Memory B cell (primary cell): ENCODE measurements around the gene NEUROD2.

Experiments used
- ATAC-seq: fragments of 150-1000 bp; cut with Tn5 transposase; 2 replicates; pipeline ENCODE4 v1.10.0; 2021; ENCODE audit warnings: low read depth, mild to moderate bottlenecking, moderate library complexity
- DNase-seq, 2 donors: peaks; one replicate each; pipeline ENCODE4 v3.0.0; 2022; ENCODE audit warnings: low spot score in 2 of 2
- H3K27ac Mint-ChIP-seq: one replicate; pipeline ENCODE4 v1.8.0; 2022; ENCODE audit warnings: mild to moderate bottlenecking, moderate library complexity, mixed read lengths
- H3K27me3 Mint-ChIP-seq: one replicate; pipeline ENCODE4 v1.8.0; 2022; ENCODE audit warnings: mixed read lengths
- H3K36me3 Mint-ChIP-seq: one replicate; pipeline ENCODE4 v1.8.0; 2022; ENCODE audit warnings: mild to moderate bottlenecking, mixed read lengths
- H3K4me1 Mint-ChIP-seq: one replicate; pipeline ENCODE4 v1.8.0; 2022; ENCODE audit warnings: mixed read lengths
- H3K4me3 Mint-ChIP-seq: one replicate; pipeline ENCODE4 v1.8.0; 2022; ENCODE audit warnings: mild to moderate bottlenecking, moderate library complexity, mixed read lengths
- H3K9me3 Mint-ChIP-seq: one replicate; pipeline ENCODE4 v1.8.0; 2022; ENCODE audit warnings: mixed read lengths

NEUROD2 gene

GRCh38 chr17:39640591-39641031 lies 32.9 kb upstream of the NEUROD2 start:
- Mint-ChIP-seq H3K4me3 (no peak overlapping the region), H3K4me1 (peaks cover 42% of the 10 kb centered on the region)
- ATAC-seq: no peak

GRCh38 chr17:39639566-39640458 lies 32.1 kb upstream of the NEUROD2 start:
- Mint-ChIP-seq H3K27me3 (no peaks in the 10 kb centered on the region), H3K36me3 (no peaks in the 10 kb centered on the region), H3K9me3 (no peaks in the 10 kb centered on the region), H3K4me3 (no peak overlapping the region), H3K27ac (no peak overlapping the region), H3K4me1 (peaks cover 40% of the 10 kb centered on the region)
- DNase-seq (no peak), ATAC-seq (no peak)

More at GRCh38 chr17:39640591-39641031, 32.9 kb upstream of the NEUROD2 start:
- DNase-seq: no peak
- Mint-ChIP-seq H3K27me3 (no peaks in the 10 kb centered on the region), H3K27ac (no peak overlapping the region), H3K9me3 (no peaks in the 10 kb centered on the region), H3K36me3 (no peaks in the 10 kb centered on the region)

GRCh38 chr17:39639043-39639442 lies 31.3 kb upstream of the NEUROD2 start:
- Mint-ChIP-seq H3K9me3 (no peaks in the 10 kb centered on the region), H3K27me3 (no peaks in the 10 kb centered on the region), H3K4me3 (no peak overlapping the region), H3K36me3 (no peaks in the 10 kb centered on the region), H3K4me1 (peaks cover 40% of the 10 kb centered on the region), H3K27ac (no peak overlapping the region)
- no peak for DNase-seq
- ATAC-seq: no peak

- Mint-ChIP-seq H3K4me1 (peaks cover 43% of the 10 kb centered on the region), H3K27ac (peak overlapping the region; percentile 53), H3K9me3 (no peaks in the 10 kb centered on the region), H3K27me3 (no peaks in the 10 kb centered on the region), H3K36me3 (no peaks in the 10 kb centered on the region), H3K4me3 (peak overlapping the region; percentile 86)
- ATAC-seq (no peak), DNase-seq (no peak)
These were observed 30.6 kb upstream of the NEUROD2 start for GRCh38 chr17:39638317-39638716.

GRCh38 chr17:39636927-39637736 lies 29.4 kb upstream of the NEUROD2 start, which contains the start of gene STARD3:
Gene STARD3 (plus strand): TSS chr17:39637144. CDS start chr17:39653532, 16,388 bp downstream.
- Mint-ChIP-seq H3K9me3 (no peaks in the 10 kb centered on the region), H3K27me3 (no peaks in the 10 kb centered on the region), H3K4me1 (peaks cover 37% of the 10 kb centered on the region), H3K36me3 (no peaks in the 10 kb centered on the region), H3K4me3 (peak within 1 kb of the TSS; percentile 86), H3K27ac (peak within 1 kb of the TSS; percentile 53)
- DNase-seq (peak; percentile 85 to 87), ATAC-seq (peak; percentile 94)

DNA sequence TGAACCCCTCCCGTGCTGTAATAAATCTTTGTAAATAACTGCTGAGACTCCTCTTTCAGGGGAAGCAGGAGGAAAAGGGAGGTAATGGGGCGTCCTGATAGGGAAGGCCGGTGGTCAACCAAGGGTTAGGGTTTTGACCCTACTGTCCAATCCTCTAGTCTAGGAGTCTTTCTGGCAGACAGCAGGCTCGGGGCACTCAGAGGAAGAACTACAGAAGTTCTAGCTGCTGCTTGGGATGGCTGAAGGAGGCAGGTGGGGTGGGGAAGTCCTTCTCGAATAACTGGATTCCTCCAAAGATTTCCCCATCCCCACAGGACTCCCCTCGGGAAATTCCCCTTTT lies 28.8 kb upstream of the NEUROD2 start:
- ATAC-seq (peak; percentile 22), DNase-seq (no peak)
- H3K27me3 Mint-ChIP-seq: peaks cover 4% of the 10 kb centered on the region

DNA sequence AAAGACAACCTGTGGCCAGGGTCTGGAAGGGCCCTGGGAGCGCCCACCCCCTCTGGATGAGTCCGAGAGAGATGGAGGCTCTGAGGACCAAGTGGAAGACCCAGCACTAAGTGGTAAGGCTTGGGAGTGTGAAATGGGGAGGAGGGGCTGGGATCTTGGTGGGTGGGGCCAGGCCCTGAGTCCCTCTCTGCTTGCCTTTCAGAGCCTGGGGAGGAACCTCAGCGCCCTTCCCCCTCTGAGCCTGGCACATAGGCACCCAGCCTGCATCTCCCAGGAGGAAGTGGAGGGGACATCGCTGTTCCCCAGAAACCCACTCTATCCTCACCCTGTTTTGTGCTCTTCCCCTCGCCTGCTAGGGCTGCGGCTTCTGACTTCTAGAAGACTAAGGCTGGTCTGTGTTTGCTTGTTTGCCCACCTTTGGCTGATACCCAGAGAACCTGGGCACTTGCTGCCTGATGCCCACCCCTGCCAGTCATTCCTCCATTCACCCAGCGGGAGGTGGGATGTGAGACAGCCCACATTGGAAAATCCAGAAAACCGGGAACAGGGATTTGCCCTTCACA lies 28.0 kb upstream of the NEUROD2 start:
- peaks cover 34% of the 10 kb centered on the region for H3K4me1 Mint-ChIP-seq
- no peak for ATAC-seq
- H3K27me3 Mint-ChIP-seq: peaks cover 9% of the 10 kb centered on the region
- H3K27ac Mint-ChIP-seq: peak overlapping the region; percentile 53
- H3K4me3 Mint-ChIP-seq: peak overlapping the region; percentile 86
- H3K9me3 Mint-ChIP-seq: no peaks in the 10 kb centered on the region
- DNase-seq: no peak
- H3K36me3 Mint-ChIP-seq: no peaks in the 10 kb centered on the region

More for the DNA sequence above, 28.8 kb upstream of the NEUROD2 start:
- Mint-ChIP-seq H3K4me3 (peak overlapping the region; percentile 86), H3K9me3 (no peaks in the 10 kb centered on the region), H3K27ac (peak overlapping the region; percentile 53), H3K36me3 (no peaks in the 10 kb centered on the region), H3K4me1 (peaks cover 36% of the 10 kb centered on the region)

DNA sequence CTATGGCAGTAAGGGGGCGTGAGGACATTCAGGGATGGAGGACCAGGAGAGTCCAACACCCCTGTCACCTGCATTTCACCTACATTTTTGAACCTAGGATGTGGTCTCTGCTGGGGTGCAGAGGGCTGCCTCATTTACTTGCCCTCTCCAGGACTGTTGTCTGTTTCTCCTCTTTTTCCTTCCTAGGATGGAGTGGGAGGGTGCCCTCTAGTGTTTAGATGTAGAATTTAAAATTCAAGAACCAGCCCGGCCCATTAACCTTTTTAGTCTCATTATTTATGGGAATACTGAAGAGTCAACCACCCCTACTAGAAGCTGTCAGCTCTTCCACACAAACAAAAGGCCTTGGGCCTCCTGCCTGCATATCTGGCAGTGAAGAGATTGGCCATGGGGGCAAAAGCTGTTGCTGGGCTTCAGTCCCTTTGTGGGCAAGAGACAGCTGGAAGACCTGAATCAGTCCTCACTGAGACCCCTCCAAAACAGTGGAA lies 26.7 kb upstream of the NEUROD2 start:
- Mint-ChIP-seq H3K36me3 (no peaks in the 10 kb centered on the region), H3K27me3 (peaks cover 10% of the 10 kb centered on the region), H3K4me1 (peaks cover 25% of the 10 kb centered on the region), H3K27ac (no peak overlapping the region), H3K9me3 (no peaks in the 10 kb centered on the region), H3K4me3 (no peak overlapping the region)
- DNase-seq: peak; percentile 40 to 44
- ATAC-seq: no peak

- peaks cover 11% of the 10 kb centered on the region for H3K27me3 Mint-ChIP-seq
- H3K9me3 Mint-ChIP-seq: no peaks in the 10 kb centered on the region
- H3K36me3 Mint-ChIP-seq: no peaks in the 10 kb centered on the region
- ATAC-seq: no peak
- no peak overlapping the region for H3K4me3 Mint-ChIP-seq
- no peak for DNase-seq
- H3K4me1 Mint-ChIP-seq: peaks cover 21% of the 10 kb centered on the region
- H3K27ac Mint-ChIP-seq: no peak overlapping the region
These were observed 26.0 kb upstream of the NEUROD2 start for GRCh38 chr17:39633570-39634183.

- Mint-ChIP-seq H3K4me1 (peaks cover 11% of the 10 kb centered on the region), H3K36me3 (no peaks in the 10 kb centered on the region), H3K27me3 (peaks cover 17% of the 10 kb centered on the region), H3K27ac (no peak overlapping the region), H3K9me3 (no peaks in the 10 kb centered on the region), H3K4me3 (no peak overlapping the region)
- ATAC-seq (no peak), DNase-seq (no peak)
These were observed 24.6 kb upstream of the NEUROD2 start for GRCh38 chr17:39632153-39632941.

DNA sequence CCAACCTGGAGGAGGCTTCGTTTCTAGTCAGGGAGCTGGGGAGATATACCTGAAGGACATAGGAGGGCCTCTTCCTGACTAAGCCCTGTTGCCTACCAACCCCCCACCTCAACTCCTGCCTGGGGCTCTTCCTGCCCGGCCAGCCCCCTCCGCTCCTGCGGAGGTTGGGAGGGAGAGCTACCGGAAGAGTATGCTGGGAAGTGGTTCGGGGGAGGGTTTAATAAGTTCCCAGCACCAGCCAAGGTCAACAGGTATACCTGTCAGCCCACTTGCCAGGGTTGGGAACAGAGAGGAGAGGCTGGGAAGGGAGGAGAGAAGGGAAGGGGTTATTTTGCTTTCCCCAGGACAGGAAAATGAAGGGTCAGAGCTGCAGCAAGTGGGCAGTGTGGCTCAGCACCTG lies 23.7 kb upstream of the NEUROD2 start:
- DNase-seq (no peak), ATAC-seq (no peak)
- Mint-ChIP-seq H3K27me3 (peaks cover 19% of the 10 kb centered on the region), H3K4me3 (no peak overlapping the region), H3K36me3 (no peaks in the 10 kb centered on the region), H3K9me3 (no peaks in the 10 kb centered on the region), H3K27ac (no peak overlapping the region), H3K4me1 (peaks cover 12% of the 10 kb centered on the region)

DNA sequence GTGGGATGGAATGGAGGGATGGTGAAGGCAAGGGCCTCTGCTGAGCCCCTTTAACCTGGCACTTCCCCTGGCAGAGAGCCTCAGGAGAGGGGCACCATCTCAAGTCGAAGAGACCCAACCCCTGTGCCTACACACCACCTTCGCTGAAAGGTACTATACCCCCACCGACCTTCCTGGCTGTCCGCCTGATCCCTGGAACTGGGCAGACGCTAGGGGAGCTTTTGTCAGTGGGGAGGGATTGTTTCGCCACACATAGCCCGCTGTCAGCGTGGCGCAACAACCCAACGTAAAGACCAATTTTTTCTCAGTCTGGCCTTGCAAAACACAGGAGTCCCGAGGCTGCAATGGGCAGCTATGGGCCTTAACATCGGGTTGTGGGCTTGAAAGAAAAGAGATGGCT lies 22.2 kb upstream of the NEUROD2 start:
- Mint-ChIP-seq H3K4me1 (peaks cover 16% of the 10 kb centered on the region), H3K27ac (no peak overlapping the region), H3K9me3 (no peaks in the 10 kb centered on the region), H3K27me3 (peaks cover 29% of the 10 kb centered on the region), H3K4me3 (no peak overlapping the region), H3K36me3 (no peaks in the 10 kb centered on the region)
- DNase-seq (no peak), ATAC-seq (no peak)

- Mint-ChIP-seq H3K4me1 (peaks cover 18% of the 10 kb centered on the region), H3K27me3 (peaks cover 31% of the 10 kb centered on the region)
These were observed 21.8 kb upstream of the NEUROD2 start for GRCh38 chr17:39629494-39629880.

More at GRCh38 chr17:39629494-39629880, 21.8 kb upstream of the NEUROD2 start:
- DNase-seq: no peak
- ATAC-seq: no peak
- Mint-ChIP-seq H3K36me3 (no peaks in the 10 kb centered on the region), H3K27ac (no peak overlapping the region), H3K9me3 (no peaks in the 10 kb centered on the region), H3K4me3 (no peak overlapping the region)
